Activated CD4-positive, CD25-positive, alpha-beta regulatory T cell treated with anti-CD3 and anti-CD28 coated beads, Interleukin-2, amount 50 U/mL, for 16 hours (primary cell): Measurements from ENCODE around the gene MAP2.

ENCODE experiments used
- DNase-seq: peaks from one replicate; pipeline ENCODE4 v3.0.0-alpha.2; 2020; ENCODE audit warnings: low read depth, low spot score

Gene MAP2

DNA sequence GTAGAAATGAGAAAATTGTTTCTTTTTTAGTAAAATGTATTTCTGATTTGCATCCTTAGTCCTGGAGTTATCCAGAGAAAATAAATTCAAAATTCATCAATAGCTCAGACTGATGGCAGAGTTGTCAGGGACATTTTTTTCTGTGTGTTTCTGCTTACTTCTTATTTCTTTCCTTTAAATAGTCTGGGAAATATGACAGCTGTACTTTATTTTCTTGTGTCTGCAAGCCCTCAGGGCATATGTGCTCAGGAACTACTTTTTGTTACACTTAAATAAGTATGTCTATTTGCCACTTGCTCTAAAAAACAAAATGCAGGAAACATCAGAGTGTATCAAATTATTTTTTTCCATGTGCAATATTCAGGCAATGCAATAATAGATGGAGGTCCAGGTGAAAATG lies 221.0 kb downstream of the MAP2 start:
- no peak for DNase-seq

DNA sequence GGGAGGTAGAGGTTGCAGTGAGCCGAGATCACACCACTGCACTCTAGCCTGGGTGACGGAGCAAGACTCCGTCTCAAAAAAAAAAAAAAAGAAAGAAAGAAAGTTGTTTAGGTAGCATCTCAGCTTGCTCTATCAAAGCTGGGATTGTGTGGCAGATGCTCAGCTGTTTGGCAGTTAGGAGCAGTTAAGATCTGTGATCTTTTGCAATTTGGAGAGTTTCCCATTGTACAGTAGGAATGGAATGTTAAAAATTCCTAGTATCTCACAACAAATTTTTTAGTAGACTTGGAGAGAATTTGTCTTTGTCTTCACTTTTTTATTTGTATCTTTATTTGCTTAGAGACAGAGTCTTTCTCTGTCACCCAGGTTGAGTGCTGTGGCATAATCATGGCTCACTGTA lies 224.9 kb downstream of the MAP2 start:
- no peak for DNase-seq

GRCh38 chr2:209653134-209653533 lies 229.3 kb downstream of the MAP2 start:
- no peak for DNase-seq

- DNase-seq, result no peak
Measured at GRCh38 chr2:209661286-209661894, 237.5 kb downstream of the MAP2 start.

DNA sequence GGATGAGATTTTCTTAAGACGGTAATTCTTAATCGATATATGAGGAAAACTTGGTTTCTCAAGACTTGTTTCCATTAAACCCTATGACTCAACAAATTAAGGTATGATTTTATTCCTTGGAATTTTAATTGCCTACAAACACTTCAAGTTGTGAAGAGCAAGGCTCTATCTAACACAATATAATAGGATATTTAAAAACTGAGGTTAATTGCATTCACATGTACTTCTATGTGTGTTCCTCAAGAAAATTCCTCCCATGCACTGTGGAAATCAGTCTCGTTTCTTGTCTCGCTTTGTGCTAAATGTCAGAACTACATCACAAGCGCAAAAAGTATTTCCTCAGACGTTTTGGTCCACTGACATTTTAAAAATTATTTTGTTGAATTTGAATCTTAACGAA lies 238.2 kb downstream of the MAP2 start:
- DNase-seq, result no peak

DNA sequence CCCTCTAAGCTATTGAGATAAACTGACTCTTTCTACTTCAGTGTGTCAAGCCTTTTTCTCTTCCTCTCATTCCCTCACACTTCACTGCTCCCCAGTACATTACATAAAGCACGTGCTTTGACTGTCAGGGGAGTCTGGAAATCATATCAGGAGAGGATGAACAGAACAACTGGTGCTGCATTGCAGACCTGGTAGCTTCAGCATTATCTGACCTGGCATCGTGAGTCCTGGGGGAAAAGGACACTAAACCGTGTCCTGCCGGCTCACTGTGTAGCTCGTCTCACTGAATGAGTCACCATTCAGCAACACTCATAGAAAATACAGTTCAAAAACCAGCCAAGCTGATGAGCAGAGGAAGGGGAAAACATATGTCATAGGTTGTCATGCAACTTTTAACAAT lies 239.3 kb downstream of the MAP2 start:
- DNase-seq, result no peak

DNA sequence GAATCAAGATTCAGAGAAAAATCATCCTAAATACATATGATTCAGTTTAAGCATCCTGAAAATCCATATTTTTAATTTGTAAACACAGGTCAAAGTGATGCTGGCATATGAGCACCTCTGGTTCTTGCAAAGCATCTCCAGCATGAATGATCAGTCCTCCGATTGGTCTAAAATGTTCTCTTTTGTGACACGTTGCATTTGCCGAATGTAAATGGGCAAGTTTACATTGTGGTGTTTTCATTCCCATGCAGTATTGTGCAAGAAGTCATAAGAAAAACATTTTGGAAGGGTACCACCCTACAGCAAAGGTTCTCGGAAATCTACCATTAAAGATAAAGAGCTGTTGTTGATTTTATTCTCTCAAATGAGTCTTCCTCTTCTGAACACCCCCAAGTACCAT lies 239.8 kb downstream of the MAP2 start:
- no peak for DNase-seq

DNA sequence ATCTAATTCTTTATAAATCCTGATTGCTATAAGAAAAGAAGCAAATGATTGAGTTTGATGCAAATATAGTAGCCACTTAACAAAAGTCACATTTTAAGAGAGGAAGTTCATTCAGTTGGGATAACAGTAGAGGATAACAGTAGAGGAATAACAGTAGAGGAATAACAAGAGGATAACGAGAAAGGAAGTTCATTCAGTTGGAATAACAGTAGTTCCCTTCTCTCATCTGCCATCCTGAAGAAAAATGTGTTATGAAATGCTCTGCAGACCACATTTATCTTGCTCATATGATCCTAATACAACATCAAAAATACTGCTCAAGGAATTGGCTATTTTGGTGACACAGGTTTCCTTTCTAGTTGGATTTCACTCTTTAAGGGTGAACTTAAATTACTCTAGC lies 242.4 kb downstream of the MAP2 start:
- no peak for DNase-seq

DNA sequence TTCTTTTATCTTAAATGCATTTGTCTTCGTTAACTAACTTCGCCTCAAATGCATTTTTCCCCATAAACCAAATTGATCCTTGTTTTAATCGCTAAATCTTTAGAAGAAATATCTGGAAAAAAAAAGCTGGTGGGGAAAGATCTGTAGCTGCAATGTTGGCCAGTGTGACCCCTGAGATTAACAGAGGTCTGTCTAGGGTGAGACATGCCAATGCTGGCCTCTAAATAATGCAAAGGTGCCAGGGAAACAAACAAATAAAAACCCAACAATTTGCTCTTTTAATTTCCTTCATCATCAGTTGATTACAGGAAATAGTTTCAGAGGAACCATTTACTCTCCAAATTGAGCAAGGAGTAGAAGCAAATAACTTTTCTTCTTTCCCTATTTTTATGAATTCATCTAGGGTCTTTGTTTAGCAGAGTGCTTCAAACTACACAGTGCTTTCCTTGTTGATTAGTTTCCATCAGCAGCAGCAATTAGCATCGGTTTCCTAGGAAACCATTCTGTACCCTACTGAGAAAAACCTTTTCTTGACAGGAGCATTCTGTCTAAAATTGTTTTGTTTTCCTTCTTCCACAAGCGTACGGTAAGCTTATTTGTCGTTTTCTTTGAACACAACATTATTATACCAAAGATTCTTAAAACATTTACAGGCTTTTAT lies 247.3 kb downstream of the MAP2 start:
- DNase-seq, result no peak

DNA sequence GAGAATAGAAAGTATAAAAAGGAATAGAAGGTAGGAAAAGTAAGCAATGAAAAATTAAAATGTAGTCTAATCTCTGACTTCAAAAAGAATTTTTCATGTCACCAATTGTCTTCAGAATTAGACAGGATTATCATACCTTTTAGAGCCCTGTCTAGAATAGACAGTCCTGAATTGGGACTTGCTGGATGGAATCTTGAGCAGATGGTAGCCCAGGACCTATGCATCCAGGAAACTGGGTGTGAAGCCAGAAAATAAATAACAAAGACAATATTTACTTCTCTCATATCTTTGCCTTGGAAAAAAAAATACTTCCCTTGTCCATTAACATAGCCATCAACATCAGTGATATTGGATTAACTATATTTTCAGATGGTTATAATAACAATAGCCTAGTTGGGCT lies 250.0 kb downstream of the MAP2 start:
- no peak for DNase-seq

DNA sequence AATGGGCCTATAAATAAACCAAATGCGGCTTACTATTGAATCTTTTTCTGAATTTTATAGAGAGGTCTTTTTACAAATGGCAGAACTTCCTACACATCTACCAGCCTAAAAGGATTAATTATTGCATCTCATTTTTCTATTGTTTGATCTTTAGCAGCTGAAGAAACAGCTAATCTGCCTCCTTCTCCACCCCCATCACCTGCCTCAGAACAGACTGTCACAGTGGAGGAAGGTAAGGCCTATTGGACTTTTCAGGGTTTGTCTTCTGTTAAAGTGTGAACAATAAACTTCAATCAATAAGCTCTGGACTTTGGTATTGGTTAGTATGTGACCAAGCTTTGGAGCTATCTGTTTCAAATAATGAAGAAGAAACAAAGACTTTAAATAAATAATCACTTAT lies 256.7 kb downstream of the MAP2 start:
- no peak for DNase-seq

DNA sequence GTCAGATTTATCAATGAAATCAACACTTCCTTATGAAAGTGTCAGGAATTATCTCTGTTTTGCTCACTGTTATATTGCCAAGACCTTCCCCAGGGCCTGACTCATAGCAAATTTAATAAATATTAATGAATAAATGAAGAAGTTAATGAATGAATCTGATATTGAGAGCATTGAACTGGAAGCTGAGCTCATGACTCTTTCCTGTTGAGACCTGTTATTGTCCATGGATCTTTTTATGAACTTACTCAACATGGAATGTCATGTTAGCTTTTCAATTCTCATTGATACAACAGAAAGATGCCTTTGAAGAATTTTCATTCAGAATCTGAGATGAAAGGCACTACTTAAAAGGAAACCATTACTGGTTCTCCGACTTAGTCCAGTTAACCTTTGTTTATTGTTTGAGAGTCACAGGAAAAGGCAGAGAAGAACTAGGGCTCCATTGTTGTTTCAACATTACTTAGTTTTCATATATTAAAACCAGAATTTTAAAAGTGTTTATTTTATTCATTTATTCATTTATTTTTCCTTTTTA lies 257.4 kb downstream of the MAP2 start:
- no peak for DNase-seq

GRCh38 chr2:209682646-209683045 lies 258.8 kb downstream of the MAP2 start:
- DNase-seq, result no peak

- no peak for DNase-seq
Measured at GRCh38 chr2:209685340-209685739, 261.5 kb downstream of the MAP2 start.

DNA sequence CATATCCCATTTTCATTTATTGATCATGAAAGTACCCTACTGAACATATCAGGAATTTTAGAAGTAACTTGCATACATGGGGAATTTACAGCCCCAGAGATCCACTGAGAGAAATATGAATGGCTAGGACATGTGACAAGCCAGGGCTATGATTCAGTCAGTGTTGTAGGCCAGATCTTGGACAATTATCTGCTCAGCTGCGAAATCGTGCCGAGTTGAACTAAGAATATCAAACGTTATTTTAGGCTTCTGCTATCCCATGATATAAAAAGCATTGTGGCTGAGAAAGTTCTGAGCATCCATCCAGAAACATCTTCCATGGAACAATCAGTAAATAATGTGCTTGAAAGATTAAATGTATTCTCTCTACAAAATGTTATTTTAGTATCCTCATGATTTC lies 262.1 kb downstream of the MAP2 start:
- DNase-seq, result no peak

GRCh38 chr2:209686448-209686847 lies 262.6 kb downstream of the MAP2 start:
- no peak for DNase-seq

DNA sequence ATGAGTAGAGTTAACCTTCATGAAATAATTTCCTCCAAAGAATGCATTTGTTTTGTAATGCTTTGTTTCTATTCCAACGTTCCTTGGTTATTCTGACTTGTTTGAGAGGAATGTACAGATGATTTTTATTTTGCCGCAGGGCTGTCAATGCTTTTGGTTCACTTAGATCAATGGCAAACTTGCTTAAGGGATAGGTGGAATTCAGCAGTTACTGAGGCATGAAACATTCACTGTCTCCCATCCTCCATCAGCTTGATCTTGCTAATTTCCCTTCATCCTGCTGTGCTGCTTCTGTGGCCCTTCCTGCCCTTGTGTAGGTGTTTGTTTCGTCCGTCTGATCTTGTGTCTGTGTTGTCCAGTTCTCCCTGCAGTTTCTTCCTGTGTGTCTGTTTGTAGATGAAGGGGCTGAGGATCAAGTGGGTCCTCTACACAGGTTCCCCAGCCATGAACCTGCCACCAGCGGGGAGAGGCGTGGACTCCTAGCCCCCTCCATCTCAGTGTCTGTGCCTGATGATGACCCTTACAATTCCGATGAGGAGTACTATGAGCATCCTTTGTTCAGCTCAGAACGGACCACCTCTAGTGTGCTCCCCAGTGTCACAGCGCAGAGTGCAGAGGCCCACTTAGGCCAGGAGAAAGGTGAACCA lies 263.6 kb downstream of the MAP2 start:
- DNase-seq, result no peak

DNA sequence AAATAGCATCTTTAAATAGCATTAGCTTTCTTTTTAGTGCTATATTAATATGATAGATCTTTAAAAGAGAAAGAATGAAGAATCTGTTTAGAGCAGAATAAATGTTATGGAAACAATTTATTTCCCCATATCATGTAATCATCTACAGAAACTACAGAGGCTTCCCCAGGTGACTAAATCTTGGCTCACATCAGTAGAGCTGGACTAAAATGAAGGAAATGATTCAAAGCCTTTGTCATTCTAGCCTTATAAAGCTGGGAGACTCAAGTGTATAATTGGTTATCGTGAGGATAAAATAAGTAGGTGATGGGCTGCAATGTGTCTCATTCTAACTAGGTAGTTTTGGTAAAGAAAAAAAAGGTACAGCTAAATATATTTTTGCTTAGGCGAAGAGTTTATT lies 264.5 kb downstream of the MAP2 start:
- DNase-seq, result no peak

DNA sequence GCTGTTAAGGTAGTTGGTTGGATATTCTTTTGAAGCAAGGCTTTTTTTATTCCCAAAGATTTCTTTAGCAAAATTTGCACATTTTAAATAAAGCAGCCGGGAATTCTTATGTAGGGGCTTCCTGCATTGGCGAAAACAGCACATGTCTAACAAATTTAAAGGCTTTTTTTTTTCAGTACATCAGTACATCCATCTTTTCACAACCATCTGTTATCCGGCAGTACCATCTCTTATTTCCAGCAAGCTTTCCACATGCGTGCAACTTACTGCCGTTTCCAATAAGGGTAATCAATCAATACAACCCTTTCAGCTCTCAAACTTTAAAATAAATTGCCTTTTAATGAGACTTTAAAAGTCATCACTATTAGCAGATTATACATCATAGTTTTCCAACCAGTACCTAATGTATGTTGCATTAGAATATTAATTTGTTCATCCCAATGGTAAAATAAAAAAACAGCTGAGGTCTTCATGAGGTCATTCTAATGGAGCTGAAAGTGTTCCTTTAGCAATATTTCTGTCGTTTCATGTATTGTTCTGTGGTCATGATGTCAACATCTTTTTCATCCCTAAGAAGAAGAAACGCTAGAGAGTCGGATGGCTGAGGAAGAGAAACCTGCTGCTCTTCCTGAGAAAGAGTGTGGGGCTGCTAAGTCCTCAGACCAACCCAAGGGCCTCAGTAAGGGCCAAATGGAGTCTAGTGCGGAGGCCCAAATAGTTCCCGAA lies 266.3 kb downstream of the MAP2 start:
- DNase-seq, result no peak

DNA sequence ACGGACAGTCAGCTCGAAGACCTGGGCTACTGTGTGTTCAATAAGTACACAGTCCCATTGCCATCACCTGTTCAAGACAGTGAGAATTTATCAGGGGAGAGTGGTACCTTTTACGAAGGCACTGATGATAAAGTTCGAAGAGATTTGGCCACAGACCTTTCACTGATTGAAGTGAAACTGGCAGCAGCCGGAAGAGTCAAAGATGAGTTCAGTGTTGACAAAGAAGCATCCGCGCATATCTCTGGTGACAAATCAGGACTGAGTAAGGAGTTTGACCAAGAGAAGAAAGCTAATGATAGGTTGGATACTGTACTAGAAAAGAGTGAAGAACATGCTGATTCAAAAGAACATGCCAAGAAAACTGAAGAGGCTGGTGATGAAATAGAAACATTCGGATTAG lies 270.9 kb downstream of the MAP2 start:
- no peak for DNase-seq

DNA sequence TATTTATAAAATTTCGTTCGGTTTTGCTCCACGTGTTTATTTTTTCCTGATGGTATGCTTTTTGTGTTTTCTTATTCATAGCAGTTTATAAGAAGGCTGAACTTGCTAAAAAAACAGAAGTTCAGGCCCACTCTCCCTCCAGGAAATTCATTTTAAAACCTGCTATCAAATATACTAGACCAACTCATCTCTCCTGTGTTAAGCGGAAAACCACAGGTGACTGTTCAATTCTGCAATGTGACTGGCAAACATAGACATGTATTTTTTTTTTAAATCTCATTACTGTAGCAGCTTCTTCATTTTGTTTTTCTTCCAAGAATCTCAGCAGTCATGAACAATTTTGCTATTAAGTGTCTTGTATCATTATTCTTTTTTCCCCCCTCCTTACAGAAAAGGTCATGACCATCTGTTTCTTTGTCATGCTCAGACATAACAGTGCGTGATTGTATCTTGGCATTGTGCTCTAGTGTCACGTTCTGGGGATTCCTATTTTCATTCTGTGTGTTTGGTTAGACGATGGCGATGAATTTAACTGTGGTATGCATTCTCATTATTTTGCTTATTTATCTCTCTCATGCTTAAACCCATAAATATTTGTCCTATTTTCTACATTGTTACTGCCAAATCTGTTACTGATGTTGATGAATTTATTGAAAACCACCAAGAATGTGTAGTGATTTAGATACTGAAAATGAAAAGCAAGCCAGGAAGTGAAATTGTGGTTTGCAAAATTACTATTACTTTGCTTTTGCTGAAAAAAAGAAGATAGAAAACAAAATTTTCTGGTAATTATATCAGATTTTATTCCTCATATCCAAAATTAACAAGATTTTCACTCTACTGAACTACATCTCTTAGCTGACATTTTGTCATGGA lies 273.2 kb downstream of the MAP2 start:
- no peak for DNase-seq
